ENCODE results near the gene ERP29.

GRCh38 chr12:112063273-112063672 is 50.0 kb downstream of the ERP29 start:
- TF ChIP-seq CTCF (IDR thresholded peaks at IDR 0.05) (no peak), POLR2A (IDR thresholded peaks at IDR 0.05) (no peak)
